ENCODE measurements around the gene ABCG5.

ABCG5 gene

DNA sequence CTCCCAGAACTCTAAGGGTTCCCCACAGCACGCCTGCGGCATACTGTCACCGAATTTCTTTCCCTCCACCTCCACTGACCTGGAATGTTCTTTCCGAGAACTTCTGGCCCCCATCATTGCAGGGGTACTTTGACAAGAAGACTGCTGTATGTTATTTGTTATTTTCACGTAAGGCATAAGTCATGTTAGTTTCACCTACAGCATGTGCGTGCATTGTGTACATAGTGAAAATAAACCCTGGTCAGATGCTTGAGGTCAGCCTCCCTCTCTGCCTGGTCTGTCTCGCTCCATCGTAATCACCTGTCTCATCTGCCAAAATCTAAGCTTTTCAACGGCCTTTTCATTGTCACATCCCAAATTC, 4.2 kb upstream of the ABCG5 start:
- H3K36me3 ChIP-seq (ENCODE audit: insufficient read depth, insufficient read length, low read length), result no peaks in the 10 kb centered on the region
- no peak for DNase-seq (ENCODE audit: low read depth, low spot score)
- H3K9me3 ChIP-seq (ENCODE audit: insufficient read depth, low read length), result no peaks in the 10 kb centered on the region
- no peaks in the 10 kb centered on the region for H3K27me3 ChIP-seq (ENCODE audit: insufficient read depth, insufficient read length)
- TF ChIP-seq SUZ12 (IDR thresholded peaks at IDR 0.05; ENCODE audit: extremely low read depth, insufficient read depth, insufficient read length) (no peak), YY1 (IDR thresholded peaks at IDR 0.05; ENCODE audit: insufficient read depth, insufficient read length) (no peak), ZNF274 (IDR thresholded peaks at IDR 0.05; ENCODE audit: low read depth, low read length) (no peak)
- H3K4me1 ChIP-seq (ENCODE audit: insufficient read depth, insufficient read length), result no peaks in the 10 kb centered on the region
- no peak overlapping the region for H3K9ac ChIP-seq (ENCODE audit: insufficient read length, low read depth)
- H3K4me3 ChIP-seq (ENCODE audit: insufficient read length, low read depth), result no peak overlapping the region

DNA sequence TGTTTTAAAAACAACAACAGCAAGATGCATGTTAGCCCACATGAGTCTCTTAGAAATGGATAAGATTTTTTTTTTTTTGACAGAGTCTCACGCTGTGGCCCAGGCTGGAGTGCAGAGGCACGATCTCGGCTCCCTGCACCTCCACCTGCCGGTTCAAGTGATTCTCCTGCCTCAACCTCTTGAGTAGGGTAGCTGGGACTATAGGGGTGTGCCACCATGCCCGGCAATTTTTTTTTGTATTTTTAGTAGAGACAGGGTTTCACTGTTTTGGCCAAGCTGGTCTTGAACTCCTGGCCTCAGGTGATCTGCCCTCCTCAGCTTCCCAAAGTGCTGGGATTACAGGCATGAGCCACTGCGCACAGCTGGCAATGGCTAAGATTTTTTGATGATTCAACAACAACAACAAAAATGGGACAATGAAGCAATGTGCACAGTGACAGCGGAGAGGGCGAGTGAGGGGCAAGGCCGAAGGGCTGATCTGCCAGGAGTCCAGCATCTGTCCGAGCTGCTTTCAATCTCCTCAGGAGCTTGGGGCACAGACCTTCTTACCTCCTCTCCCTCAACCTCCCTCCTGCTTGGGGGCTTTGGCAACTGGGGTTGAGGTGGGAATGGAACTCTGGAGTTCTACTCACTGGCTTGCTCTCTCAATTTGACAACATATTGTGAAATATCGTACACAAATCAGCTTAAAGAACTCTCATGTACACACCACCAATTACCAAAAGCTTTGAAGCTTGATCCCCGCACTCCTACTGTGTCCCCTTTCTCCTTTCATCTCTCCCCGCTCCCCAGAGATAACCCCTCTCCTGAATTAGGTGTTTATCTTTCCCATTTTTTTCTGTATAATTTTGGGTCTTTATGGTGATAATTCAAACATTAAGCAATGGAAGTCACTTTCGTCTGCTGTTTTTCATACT, 3.6 kb upstream of the ABCG5 start:
- Histone ChIP-seq H3K27me3 (ENCODE audit: insufficient read depth, insufficient read length) (no peaks in the 10 kb centered on the region), H3K4me3 (ENCODE audit: insufficient read length, low read depth) (no peak overlapping the region), H3K9ac (ENCODE audit: insufficient read length, low read depth) (no peak overlapping the region), H3K36me3 (ENCODE audit: insufficient read depth, insufficient read length, low read length) (no peaks in the 10 kb centered on the region), H3K9me3 (ENCODE audit: insufficient read depth, low read length) (no peaks in the 10 kb centered on the region), H3K4me1 (ENCODE audit: insufficient read depth, insufficient read length) (no peaks in the 10 kb centered on the region)
- DNase-seq (ENCODE audit: low read depth, low spot score), result no peak
- no peak for TF ChIP-seq YY1 (IDR thresholded peaks at IDR 0.05; ENCODE audit: insufficient read depth, insufficient read length)
- TF ChIP-seq SUZ12 (IDR thresholded peaks at IDR 0.05; ENCODE audit: extremely low read depth, insufficient read depth, insufficient read length), result no peak
- no peak for TF ChIP-seq ZNF274 (IDR thresholded peaks at IDR 0.05; ENCODE audit: low read depth, low read length)

DNA sequence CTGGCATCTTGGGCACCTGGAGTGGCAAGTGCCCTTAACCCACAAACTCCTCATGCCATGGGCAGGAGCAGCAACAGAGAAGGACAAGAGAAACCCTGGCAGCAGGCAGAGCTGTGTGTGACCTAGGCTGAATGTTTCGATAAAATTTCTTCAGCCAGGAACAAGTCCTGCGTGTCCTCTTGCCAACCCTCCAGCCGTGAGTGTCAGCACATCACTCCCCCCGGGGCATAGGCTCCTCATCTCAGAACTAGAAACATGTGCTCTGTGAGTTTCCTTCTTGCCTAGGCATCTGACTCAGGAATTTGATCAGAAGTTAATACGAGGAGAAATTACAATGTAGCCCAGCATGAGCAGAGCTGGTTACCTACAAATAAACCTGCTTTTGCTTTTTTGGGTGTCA, 2.3 kb upstream of the ABCG5 start:
- no peaks in the 10 kb centered on the region for H3K9me3 ChIP-seq (ENCODE audit: insufficient read depth, low read length)
- H3K36me3 ChIP-seq (ENCODE audit: insufficient read depth, insufficient read length, low read length), result no peaks in the 10 kb centered on the region
- no peaks in the 10 kb centered on the region for H3K4me1 ChIP-seq (ENCODE audit: insufficient read depth, insufficient read length)
- no peak overlapping the region for H3K4me3 ChIP-seq (ENCODE audit: insufficient read length, low read depth)
- TF ChIP-seq SUZ12 (IDR thresholded peaks at IDR 0.05; ENCODE audit: extremely low read depth, insufficient read depth, insufficient read length) (no peak), YY1 (IDR thresholded peaks at IDR 0.05; ENCODE audit: insufficient read depth, insufficient read length) (no peak), ZNF274 (IDR thresholded peaks at IDR 0.05; ENCODE audit: low read depth, low read length) (no peak)
- no peaks in the 10 kb centered on the region for H3K27me3 ChIP-seq (ENCODE audit: insufficient read depth, insufficient read length)
- no peak for DNase-seq (ENCODE audit: low read depth, low spot score)
- no peak overlapping the region for H3K9ac ChIP-seq (ENCODE audit: insufficient read length, low read depth)

DNA sequence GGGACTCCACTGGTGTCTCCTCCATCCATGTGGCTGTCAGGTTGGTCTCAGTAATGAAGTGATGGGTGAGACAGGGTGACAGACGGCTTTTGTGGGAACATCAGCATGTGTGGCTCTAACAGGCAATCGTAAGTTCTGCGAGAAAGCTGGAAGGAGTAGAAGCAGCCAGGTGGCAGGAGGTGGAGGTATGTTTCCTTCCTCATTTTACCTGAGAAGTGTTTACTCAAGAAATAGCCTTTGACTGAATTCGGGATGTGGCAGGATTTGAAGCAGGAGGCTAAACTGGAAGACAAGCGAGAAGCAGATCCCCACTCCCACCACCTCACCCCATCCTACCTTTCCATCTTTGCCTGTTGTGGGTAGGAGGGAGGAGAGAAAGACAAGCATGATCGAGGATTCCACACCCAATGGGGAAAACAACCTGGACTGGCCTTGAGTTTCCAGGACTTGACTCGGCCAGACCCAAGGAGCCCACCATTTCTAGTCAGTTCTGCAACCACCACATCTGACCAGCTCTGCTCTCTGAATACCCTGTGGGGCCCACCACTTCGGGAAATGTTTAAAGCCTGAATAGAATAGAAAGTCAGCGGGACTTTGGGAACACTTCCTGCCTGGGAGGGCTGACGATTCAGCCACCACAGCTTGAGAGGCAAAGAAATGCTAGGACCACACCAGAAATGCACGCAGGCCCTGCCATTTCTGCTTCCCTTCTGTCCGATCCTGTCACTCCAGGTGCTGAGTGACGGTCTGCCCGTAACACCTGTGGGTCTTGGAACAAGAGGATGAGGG, 1.3 kb upstream of the ABCG5 start:
- Histone ChIP-seq H3K36me3 (ENCODE audit: insufficient read depth, insufficient read length, low read length) (no peaks in the 10 kb centered on the region), H3K9ac (ENCODE audit: insufficient read length, low read depth) (no peak overlapping the region), H3K9me3 (ENCODE audit: insufficient read depth, low read length) (no peaks in the 10 kb centered on the region), H3K4me3 (ENCODE audit: insufficient read length, low read depth) (no peak overlapping the region), H3K27me3 (ENCODE audit: insufficient read depth, insufficient read length) (no peaks in the 10 kb centered on the region), H3K4me1 (ENCODE audit: insufficient read depth, insufficient read length) (no peaks in the 10 kb centered on the region)
- DNase-seq (ENCODE audit: low read depth, low spot score), result no peak
- no peak for TF ChIP-seq SUZ12 (IDR thresholded peaks at IDR 0.05; ENCODE audit: extremely low read depth, insufficient read depth, insufficient read length)
- no peak for TF ChIP-seq ZNF274 (IDR thresholded peaks at IDR 0.05; ENCODE audit: low read depth, low read length)
- no peak for TF ChIP-seq YY1 (IDR thresholded peaks at IDR 0.05; ENCODE audit: insufficient read depth, insufficient read length)

DNA sequence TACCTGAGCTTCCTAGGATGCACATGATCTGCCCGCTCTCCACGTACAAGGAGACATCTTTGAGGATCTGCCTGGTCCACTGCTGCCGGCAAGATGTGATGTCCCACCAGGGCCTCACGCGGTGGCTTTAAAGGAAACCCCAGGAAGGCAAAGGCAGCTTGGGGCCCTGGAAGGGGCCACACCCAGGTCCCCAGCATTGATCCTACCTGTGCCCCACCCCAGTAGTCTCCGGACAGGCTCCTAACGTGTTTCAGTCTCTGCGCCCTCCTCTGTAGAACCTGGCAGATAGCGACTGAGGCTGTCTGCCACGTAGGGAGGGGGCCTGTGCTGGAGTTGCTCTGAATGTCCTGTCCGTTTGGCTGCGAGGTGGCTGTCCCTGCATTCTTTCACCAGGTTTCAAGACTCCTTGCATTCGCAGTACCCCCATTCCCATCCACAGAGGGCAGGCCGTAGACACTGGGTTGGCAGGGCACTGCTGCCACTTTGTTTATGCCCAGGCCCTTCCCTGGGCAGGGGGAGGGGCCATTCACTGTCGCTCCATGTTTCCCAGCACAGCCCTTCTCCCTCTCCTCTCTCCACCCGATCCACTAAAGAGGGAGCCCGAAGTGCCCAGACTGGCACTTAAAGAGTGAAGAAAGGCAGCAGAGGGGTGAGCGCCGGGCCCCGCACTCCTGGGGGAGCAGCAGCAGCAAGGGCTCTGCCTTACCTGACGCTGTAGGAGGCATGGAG, 644 bp downstream of the ABCG5 start:
- no peaks in the 10 kb centered on the region for H3K36me3 ChIP-seq (ENCODE audit: insufficient read depth, insufficient read length, low read length)
- DNase-seq (ENCODE audit: low read depth, low spot score), result no peak
- H3K9me3 ChIP-seq (ENCODE audit: insufficient read depth, low read length), result no peaks in the 10 kb centered on the region
- H3K27me3 ChIP-seq (ENCODE audit: insufficient read depth, insufficient read length), result no peaks in the 10 kb centered on the region
- no peaks in the 10 kb centered on the region for H3K4me1 ChIP-seq (ENCODE audit: insufficient read depth, insufficient read length)
- TF ChIP-seq SUZ12 (IDR thresholded peaks at IDR 0.05; ENCODE audit: extremely low read depth, insufficient read depth, insufficient read length) (no peak), ZNF274 (IDR thresholded peaks at IDR 0.05; ENCODE audit: low read depth, low read length) (no peak), YY1 (IDR thresholded peaks at IDR 0.05; ENCODE audit: insufficient read depth, insufficient read length) (no peak)
- H3K4me3 ChIP-seq (ENCODE audit: insufficient read length, low read depth), result no peak overlapping the region
- no peak overlapping the region for H3K9ac ChIP-seq (ENCODE audit: insufficient read length, low read depth)

DNA sequence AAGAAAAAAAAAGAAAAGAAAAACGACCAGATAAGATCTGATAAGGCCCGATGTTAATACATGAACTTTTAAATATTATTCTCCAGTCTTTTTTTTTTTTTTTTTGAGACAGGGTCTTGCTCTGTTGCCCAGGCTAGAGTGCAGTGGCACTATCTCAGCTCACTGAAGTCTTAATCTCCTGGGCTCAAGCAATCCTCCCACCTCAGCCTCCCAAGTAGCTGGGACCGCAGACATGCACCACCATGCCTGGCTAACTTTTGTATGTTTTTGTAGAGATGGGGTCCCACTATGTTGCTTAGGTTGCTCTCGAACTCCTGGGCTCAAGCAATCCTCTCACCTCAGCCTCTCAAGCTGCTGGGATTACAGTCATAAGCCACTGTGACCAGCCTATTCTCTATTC, 1.6 kb downstream of the ABCG5 start:
- Histone ChIP-seq H3K4me1 (ENCODE audit: insufficient read depth, insufficient read length) (peaks cover 3% of the 10 kb centered on the region), H3K9ac (ENCODE audit: insufficient read length, low read depth) (no peak overlapping the region), H3K36me3 (ENCODE audit: insufficient read depth, insufficient read length, low read length) (no peaks in the 10 kb centered on the region), H3K9me3 (ENCODE audit: insufficient read depth, low read length) (no peaks in the 10 kb centered on the region), H3K4me3 (ENCODE audit: insufficient read length, low read depth) (no peak overlapping the region), H3K27me3 (ENCODE audit: insufficient read depth, insufficient read length) (no peaks in the 10 kb centered on the region)
- DNase-seq (ENCODE audit: low read depth, low spot score), result no peak
- TF ChIP-seq YY1 (IDR thresholded peaks at IDR 0.05; ENCODE audit: insufficient read depth, insufficient read length), result no peak
- no peak for TF ChIP-seq ZNF274 (IDR thresholded peaks at IDR 0.05; ENCODE audit: low read depth, low read length)
- no peak for TF ChIP-seq SUZ12 (IDR thresholded peaks at IDR 0.05; ENCODE audit: extremely low read depth, insufficient read depth, insufficient read length)

Measured in NT2/D1 (cell line).